GM19468 (cell line): ENCODE measurements around the gene OR10A5.
A peak's percentile ranks its signal among the peaks of the same experiment; 100 is the strongest.
"Not testable (repeated sequence)": the region's sequence is repeated elsewhere in the genome, so short reads cannot be mapped to it uniquely, and the experiment has no call there.

Experiments
- ATAC-seq: cut with Tn5 transposase; IDR thresholded peaks from one replicate; pipeline ENCODE4 v1.9.1; 2021; ENCODE audit warnings: mild to moderate bottlenecking, moderate library complexity, moderate number of reproducible peaks; ENCODE audit not compliant: unreplicated experiment; ENCODE audit errors: extremely low read depth

Gene OR10A5

GRCh38 chr11:6871278-6871677 is 25.8 kb downstream of the OR10A5 start:
- ATAC-seq = no peak

- ATAC-seq = no peak
Observed at GRCh38 chr11:6875761-6876160, 30.3 kb downstream of the OR10A5 start.

GRCh38 chr11:6876325-6876724 is 30.8 kb downstream of the OR10A5 start, which contains the start of gene OR10A4:
OR10A4 (plus strand) TSS chr11:6876625; CDS start chr11:6876648, 23 bp downstream.
- ATAC-seq = no peak

GRCh38 chr11:6876914-6877313 is 31.4 kb downstream of the OR10A5 start:
- no peak for ATAC-seq

- no peak for ATAC-seq
Observed at GRCh38 chr11:6882751-6883150, 37.3 kb downstream of the OR10A5 start.

GRCh38 chr11:6887711-6888110 is 42.2 kb downstream of the OR10A5 start:
- not testable (repeated sequence) for ATAC-seq

- ATAC-seq = no peak
Observed at GRCh38 chr11:6888830-6889229, 43.3 kb downstream of the OR10A5 start.

GRCh38 chr11:6889835-6890234 is 44.4 kb downstream of the OR10A5 start:
- ATAC-seq = no peak

- ATAC-seq = no peak
Observed at GRCh38 chr11:6892400-6892799, 46.9 kb downstream of the OR10A5 start, which contains the start of gene OR2D2. OR2D2 (minus strand) TSS chr11:6892500; CDS start chr11:6892500, 0 bp downstream.

GRCh38 chr11:6894097-6894496 is 48.6 kb downstream of the OR10A5 start:
- no peak for ATAC-seq

GRCh38 chr11:6895010-6895409 is 49.5 kb downstream of the OR10A5 start:
- peak; percentile 81 for ATAC-seq
